C1 segment of cervical spinal cord (tissue), 14 donors: ENCODE results near the gene TMPRSS4.

Experiments used
- DNase-seq, 14 donors: peaks; one replicate each; lab custom pipeline; 2025; lab: John Stamatoyannopoulos, UW

Gene TMPRSS4

DNA sequence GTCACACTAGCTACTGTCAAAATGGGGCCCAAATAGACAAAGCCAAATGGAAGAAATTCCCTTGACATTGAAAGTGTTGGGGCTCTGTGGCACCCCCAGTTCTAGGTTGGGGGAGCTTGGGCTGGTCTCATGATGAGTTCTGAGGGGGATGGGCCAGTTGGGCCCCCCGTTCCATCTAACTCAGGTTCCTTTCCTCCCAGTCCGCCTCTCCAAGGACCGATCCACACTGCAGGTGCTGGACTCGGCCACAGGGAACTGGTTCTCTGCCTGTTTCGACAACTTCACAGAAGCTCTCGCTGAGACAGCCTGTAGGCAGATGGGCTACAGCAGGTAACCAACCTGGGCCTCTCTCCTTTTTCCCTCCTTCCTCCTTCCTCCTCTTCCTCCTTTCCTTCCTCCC is 27.6 kb downstream of the TMPRSS4 start:
- no peak for DNase-seq

DNA sequence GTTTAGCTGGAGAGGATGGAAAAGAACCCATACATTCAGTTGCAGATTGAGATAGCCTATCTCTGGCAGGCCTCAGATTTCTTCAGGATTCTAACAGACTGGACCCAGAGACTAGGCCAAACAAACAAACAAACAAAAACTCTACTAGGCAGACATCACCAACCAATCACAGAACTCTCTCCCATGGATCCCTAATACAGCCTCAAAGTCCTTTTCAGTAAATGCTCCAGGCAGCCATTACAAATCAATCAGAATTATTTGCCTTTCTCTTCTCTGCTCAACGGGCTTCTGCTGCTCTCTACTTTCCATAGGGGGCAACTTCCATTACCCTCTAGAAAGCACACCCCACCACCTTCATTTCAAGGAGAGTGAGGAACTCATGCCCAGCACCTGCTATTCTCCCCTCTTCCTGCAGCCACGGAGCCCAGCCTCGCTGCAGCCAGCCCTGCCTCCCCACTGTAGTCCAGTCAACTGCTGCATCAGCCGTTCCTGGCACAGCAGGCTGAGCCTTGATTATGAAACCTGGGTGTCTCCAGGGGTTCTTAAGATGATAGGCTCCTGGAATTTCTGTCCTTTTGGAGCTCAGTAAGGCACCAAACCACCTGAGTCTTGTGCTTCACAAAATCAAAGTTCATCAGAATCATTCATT is 28.9 kb downstream of the TMPRSS4 start:
- DNase-seq, result no peak

DNA sequence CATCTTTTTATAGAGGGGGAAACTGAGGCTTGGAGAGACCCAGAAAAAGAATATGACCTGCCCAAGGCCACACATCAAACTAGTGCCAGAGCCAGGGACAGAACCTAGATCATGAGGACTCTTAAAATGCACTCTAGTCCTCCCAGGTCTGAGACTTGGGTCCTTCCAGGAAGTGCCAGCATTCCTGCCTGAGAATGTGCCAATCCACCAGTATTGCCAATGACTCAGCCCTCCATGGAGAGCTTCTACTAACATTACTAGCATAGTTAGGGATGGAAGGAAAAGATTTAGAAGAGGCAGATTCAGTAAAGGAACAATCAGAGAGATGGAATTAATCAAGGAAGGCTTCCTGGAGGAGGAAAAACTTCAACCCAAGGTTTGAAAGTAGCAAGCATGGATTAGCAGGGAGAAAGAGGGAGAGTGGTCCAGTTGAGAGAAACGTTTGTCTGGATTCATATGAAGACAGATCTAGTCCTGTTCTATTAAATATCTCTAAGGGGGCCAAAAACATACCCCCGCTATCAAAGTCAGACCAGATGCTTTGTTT is 30.0 kb downstream of the TMPRSS4 start:
- DNase-seq, result no peak

DNA sequence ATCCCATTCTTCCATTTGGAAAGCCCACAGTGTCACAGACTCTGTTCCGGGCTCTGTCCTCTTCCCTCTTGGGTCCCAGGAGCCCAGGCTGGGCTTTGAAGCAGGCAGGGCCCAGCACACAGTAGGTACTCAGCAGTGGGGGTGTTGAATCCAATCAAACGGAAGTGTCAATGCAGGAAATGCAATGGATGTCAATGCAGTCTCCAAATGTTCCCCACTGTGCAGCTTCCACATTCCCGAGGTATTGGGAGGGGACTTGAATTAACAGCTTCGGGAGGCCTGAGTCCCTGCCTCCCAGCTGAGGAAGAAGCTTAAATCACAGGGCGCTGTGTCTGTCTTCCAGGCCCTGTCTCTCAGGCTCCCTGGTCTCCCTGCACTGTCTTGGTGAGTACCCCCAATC is 31.6 kb downstream of the TMPRSS4 start:
- DNase-seq, result no peak

DNA sequence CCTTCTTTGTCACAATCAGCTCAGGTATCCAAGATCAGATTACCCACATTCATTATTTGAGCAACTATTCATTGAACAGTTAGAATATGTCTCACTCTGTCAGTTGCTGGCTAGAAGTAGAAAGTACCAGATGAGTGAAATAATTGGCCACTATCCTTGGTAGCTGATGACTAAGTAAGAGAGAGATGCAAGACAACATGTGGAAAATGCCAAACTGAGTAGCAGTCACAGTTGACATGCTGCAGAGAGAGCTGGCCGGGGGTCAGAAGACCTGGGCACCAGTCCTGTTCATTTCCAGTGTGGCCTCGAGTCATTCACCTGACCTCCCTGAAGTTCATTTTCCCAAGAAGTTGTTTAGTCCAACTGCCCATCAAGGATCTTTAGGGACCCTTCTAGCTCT is 32.4 kb downstream of the TMPRSS4 start:
- DNase-seq, result no peak

DNA sequence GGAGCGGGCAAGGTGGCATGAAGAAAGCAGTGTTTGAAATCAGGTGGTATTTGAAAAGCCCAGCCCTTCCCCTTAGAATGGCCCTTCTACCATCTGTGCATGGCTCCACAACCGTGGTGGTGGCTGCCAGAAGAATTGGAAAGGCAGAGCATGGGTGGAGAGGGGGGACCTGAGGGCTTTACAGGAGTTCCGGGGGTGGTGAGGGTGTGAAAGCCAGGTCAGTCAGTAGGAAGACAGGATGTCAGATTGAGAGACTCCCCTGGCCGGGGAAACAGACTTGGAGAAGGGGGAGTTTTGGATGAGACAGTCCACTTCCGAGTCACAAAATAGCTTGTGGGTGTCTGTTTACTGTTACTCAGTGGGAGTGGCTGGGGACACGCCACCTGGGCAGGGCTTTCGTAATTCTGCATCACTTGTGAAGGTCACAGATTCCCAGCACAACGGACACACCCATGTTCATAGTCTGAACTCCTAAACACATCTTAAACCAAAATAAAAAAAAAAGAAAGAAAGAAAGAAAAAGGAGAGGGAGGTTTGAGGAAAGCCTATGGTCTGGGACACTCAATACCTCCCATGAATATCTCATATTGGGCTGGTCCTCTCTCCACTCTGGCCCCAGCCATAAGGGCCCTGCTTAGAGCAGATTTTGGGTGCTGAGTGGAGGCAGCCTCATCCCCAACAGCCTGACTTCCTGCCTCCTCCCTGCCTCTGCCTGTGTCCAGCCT is 34.3 kb downstream of the TMPRSS4 start:
- no peak for DNase-seq

DNA sequence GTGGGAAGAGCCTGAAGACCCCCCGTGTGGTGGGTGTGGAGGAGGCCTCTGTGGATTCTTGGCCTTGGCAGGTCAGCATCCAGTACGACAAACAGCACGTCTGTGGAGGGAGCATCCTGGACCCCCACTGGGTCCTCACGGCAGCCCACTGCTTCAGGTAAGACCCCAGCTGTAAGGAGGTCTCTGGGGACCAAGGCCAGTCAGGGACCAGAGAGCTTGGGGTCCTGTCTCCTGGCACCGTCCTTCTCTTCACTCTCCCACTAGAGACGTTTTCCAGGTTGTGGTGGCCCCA is 34.8 kb downstream of the TMPRSS4 start:
- no peak for DNase-seq

DNA sequence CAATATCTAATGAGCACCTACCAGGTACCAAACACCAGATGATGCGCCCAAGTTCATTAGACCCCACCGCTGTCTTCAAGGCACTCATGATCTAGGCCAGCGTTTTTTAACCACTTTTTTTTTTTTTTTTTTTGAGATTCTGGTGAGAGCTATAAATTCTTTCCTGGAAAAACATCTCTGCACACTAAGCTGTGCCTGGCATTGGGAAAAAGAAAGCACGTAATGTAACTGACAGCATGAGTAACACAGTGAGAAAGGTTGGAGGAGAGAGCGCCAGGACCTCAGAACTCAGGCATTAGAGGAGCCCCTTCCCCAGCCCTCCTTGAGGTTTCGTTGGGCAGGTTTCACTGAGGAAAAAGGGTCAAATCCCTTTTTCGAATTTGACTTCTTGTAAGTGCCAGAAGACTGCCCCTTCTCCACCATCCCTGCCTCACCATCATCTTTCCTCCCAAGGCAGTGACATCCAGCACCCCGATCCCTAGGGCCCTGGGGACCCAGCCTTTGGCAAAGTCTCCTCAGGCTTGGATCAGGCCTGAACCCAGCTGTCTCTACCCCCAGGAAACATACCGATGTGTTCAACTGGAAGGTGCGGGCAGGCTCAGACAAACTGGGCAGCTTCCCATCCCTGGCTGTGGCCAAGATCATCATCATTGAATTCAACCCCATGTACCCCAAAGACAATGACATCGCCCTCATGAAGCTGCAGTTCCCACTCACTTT is 36.0 kb downstream of the TMPRSS4 start:
- no peak for DNase-seq

DNA sequence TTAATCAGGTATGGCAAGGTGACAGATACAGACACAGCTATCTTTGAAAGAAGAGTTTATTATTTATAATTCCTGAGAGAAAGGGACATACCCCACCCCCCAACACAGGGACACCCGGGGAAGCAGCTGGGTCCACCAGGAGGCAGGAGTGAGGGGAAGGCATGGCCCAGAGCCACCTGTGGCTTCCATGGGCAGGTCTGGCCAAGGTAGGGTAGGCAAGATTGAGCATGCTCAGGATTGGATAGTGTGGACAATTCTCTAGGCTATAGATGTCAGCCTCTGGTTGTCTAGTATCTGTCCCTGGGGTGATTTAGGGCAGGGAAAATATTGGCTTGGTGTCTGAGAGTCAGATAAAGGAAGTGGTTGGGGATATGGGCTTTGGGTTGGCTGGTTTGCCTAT is 37.4 kb downstream of the TMPRSS4 start:
- DNase-seq, result no peak

DNA sequence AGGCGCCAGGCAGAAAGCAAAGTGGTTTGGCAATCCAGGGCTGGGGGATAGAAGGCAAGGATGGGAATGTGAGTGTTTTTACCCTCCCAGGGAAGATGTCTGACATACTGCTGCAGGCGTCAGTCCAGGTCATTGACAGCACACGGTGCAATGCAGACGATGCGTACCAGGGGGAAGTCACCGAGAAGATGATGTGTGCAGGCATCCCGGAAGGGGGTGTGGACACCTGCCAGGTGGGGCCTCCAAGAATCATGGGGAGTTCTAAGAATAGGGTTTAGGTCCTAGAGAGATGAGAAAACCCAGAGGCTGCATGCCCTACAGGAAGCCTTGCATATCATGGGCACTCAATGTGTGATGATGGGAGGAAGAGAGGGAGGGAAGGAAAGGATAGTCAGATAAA is 38.2 kb downstream of the TMPRSS4 start:
- DNase-seq, result no peak

DNA sequence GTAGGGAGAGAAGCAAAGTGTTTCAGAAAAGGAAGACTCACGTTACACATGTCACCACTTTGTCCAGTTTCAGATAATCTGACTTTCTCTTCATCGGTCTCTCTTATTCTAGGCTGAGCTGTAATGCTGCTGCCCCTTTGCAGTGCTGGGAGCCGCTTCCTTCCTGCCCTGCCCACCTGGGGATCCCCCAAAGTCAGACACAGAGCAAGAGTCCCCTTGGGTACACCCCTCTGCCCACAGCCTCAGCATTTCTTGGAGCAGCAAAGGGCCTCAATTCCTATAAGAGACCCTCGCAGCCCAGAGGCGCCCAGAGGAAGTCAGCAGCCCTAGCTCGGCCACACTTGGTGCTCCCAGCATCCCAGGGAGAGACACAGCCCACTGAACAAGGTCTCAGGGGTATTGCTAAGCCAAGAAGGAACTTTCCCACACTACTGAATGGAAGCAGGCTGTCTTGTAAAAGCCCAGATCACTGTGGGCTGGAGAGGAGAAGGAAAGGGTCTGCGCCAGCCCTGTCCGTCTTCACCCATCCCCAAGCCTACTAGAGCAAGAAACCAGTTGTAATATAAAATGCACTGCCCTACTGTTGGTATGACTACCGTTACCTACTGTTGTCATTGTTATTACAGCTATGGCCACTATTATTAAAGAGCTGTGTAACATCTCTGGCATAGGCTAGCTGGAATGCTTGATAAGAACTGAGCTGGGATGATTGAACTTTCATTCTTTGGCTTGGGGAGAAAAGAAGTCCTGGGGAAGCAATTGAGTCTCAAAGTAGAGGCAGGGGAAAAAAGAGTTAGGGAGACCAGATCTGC is 41.1 kb downstream of the TMPRSS4 start:
- DNase-seq, result no peak

DNA sequence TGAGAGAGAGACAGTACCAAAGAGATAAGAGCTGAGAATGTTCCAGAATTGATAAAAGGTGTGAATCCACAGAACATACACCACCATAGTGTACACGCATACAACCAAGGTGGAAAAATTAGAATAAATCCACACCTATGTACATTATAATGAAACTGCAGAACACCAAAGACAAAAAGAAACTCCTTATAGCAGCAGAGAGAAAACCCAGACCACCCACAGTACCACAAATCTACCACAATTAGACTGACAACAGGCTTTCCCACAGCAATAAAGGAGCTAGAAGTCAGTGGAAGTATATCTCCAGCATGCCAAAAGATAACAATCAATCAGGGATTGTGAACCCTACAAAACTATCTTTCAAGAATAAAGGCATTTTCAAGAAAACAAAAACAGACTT is 43.9 kb downstream of the TMPRSS4 start:
- DNase-seq, result no peak

DNA sequence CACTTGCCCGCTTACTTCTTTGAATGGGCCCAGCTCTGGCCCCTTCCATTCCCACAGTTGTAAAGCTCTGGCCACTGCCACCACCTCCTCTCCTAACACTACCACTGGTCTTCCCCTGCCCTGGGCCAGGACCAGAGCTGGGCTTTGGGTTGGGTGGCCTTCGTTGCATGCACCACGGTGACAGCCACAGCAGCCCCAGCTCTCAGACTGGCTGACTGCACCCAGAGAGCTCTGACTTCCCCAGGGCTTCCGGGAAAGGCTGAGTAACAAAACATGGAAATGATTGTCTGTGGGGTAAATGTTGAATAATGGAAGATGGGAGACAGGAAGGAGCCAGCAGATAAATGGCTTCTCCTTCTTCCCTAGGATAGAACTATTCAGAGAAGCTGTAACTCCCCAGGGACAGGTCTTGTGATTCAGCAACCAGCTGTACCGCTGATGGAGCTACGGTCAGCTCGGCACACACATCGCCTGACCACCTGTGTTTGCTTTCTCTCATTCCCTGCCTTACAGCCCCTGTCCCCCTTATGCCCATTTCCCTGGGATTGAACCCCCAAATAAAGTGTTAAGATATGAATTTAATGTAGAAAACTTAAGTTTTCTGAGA is 48.2 kb downstream of the TMPRSS4 start:
- no peak for DNase-seq

DNA sequence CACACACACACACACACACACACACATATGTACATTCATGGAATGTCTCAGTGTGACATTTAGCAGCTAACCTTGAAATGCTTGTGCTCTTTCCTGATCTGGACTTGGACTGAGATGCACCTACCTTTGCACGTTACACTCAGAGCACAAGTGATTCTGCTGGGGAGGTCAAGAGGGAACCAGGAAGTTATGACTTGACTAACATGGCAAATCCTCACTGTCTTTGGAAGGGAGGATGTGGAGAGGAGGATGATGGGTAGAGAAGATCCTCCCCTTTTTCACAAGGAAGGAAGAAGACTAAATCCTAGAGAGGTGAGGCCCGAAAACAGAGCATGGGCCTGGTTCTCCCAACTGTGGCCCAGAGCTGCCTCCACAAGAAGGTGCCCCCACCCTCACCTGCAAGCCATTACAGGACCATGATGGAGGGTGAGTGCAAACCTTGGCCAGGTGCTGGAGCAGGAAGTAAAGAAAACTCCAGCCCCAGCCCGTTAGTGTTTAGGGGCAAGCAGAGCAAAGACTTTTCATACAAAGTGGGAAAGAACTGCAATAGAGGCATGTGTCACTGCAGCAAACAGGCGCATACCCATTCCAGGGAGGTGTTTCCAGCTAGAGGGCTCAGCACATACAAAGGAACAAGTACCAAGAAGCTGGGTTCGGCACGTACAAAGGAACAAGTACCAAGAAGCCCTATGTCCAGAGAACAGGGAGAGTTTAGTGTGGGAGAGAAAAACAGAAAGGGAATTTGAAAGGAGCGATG is 49.4 kb downstream of the TMPRSS4 start:
- DNase-seq, result no peak

DNA sequence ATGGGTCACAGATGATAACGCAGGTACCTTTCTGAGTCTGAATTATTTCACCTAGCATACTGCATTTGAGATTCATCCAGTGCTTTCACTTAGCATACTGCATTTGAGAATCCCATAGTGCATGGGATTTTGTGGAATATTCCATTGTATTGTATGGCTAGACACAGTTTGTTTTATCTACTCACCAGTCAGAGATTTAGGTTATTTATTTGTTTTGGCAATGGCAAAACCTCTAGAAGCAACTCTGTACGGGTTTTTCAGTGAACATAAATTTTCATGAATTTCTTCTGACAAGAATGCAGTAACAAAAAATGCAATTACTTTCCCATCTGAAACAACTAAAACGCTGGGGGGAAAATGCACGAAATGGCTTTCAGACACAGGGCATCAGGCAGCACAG is 51.4 kb downstream of the TMPRSS4 start:
- DNase-seq, result no peak

DNA sequence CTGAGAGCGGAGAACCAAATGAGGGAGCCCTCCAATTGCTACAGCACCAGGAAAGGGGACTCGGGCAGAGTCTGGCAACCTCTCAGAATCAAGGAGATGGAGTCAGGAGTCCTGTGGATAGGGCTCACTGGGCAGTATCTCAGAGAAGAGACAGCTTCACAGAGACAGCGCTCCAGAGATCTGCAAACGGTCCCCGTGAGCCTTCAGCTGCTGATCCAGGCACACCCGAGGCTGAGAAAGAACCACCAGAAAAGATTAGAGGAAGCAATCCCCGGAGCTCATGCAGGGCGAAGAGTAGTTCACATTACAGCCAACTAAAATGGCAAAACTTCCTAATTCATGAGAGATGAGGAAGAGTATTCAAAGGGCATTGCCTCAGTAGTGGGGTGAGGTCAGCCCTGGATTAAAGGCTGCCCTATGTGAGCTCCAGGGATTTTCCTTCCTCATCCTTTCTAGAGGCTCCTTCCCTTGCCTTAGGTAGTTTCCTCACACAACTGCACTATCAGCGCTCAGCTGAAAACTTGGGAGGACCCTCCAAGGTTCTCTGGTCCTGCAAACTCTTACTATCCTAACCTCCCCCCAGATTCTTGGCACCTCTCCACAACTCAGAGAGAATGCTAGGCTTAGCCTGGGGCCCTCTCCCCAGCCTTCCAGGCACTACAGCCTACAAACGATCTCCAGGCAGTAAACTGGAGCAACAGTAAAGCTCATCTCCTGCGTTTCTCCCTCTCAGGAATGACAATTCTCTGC is 52.0 kb downstream of the TMPRSS4 start:
- DNase-seq, result no peak

DNA sequence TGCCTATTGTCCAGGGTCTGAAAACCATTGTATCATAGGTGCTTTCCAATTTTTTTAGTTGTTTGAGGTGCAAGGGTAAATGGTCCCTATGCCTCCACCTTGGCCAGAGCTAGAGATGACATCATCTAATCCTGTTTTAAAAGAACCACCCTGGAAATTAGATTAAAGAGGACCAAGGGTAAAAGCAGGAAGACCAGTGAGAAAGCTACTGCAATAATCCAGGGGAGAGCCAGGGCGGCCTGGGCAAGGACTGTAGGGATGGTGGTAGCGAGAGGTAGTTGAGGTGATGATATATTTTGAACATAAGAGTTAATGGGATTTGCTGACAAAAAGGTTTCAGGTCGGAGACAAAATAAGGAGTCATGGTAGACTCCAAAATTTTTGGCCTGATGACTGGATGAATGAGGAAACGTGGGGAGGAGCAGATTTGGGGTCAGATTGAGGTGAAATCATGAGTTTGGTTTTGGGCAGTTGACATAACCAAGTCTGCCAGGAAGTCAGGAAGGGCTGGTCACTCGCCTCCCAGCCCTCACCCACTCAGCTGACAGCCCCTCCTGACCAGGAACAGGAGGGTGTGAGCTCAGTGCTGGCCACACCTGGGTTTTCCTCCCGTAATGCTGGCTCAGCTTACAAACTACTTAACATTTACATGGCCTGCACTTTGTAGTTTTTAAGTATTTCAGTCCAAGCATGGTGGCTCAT is 52.7 kb downstream of the TMPRSS4 start:
- DNase-seq, result no peak

DNA sequence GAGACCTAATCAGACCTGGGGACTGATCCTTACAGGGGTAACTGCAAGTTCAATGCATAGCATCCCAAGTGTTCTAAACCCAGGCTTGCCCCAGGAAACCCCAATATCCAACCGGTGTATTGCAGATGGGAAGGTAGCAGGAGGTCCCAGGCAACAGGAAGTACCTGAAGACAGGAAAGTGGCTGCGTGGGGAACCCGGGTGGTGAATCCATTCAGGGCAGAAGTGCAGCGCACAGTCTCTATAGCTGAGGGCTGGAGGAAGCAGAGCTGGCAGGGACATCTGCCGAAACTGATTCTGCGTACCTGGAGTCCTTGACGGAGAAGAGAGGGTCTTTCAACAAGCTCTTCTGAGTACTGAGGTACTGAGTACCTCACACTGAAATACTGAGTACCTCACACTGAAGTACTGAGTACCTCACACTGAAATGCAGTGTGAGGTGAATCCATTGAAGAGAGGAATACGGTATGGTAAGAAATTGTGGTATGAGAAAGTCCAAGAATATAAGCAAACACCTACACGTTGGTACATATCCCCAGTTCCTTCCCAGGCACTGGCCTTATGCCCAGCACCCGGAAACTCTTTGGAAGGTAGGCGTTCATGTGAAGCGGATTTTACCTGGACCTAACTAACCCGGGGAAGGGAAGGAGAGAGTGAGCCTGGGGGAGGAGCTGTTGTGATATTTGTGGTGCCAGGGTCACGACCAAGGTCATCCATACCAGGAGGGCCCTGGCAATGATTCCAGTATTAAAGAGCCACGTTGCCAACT is 55.7 kb downstream of the TMPRSS4 start:
- DNase-seq, result no peak

DNA sequence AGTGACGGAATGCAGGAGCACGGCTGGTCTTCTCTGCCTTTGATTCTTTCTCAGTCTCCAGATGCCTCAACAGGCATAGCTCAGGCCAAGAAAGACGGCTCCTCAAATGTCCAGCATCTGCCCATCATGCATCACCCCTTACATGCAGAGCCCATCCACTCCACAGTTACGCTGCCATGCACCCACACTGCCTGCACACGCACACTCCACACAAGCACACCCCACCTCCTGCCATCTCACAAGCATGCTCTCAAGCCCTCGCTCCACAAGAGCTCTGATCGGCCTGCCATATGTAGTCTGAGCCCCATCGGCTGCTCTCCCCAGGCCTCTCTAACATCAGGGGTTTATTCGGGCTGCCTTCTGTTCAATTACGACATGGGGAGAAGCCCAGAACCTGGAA is 56.9 kb downstream of the TMPRSS4 start:
- DNase-seq, result no peak
